Bronchial epithelial cell (primary cell): ENCODE results near the gene CUEDC1. TPM values are rescaled to one million over a fixed set of nuclear protein-coding genes. Genes with fewer than 3 reads are reported as not detected.

Experiments used
- DNase-seq: peaks from one replicate; pipeline ENCODE4 v3.0.0-alpha.2; 2010; ENCODE audit warnings: low read depth
- FAIRE-seq: peaks from 2 replicates; lab custom pipeline; 2011; peaks lifted over from hg19 to GRCh38; lab: Jason Lieb, UNC
- H3K27me3 ChIP-seq: 2 replicates; pipeline ENCODE4 v1.5.1; 2011; ENCODE audit warnings: low read length; ENCODE audit not compliant: control insufficient read depth, insufficient read depth
- H3K36me3 ChIP-seq: 2 replicates; pipeline ENCODE4 v1.5.1; 2011; ENCODE audit warnings: low read length; ENCODE audit not compliant: control insufficient read depth, insufficient read depth
- H3K4me3 ChIP-seq: 2 replicates; pipeline ENCODE4 v1.5.1; 2011; ENCODE audit warnings: mild to moderate bottlenecking, low read depth, low read length, control low read depth
- CTCF ChIP-seq: IDR thresholded peaks from 2 replicates; pipeline ENCODE4 v1.5.1; 2011; ENCODE audit warnings: mild to moderate bottlenecking, moderate library complexity, low read length, control low read depth, inconsistent platforms; ENCODE audit not compliant: insufficient read depth, severe bottlenecking
- total RNA-seq: library from RNA; depleted of rRNA; stranded (reverse); fragments of >200 nt; gene quantifications from 2 replicates; pipeline ENCODE4 v1.2.1, GENCODE V29; 2014

The CUEDC1 gene
- total RNA-seq, 1 donor from 2014 or later = 3.4 TPM

DNA sequence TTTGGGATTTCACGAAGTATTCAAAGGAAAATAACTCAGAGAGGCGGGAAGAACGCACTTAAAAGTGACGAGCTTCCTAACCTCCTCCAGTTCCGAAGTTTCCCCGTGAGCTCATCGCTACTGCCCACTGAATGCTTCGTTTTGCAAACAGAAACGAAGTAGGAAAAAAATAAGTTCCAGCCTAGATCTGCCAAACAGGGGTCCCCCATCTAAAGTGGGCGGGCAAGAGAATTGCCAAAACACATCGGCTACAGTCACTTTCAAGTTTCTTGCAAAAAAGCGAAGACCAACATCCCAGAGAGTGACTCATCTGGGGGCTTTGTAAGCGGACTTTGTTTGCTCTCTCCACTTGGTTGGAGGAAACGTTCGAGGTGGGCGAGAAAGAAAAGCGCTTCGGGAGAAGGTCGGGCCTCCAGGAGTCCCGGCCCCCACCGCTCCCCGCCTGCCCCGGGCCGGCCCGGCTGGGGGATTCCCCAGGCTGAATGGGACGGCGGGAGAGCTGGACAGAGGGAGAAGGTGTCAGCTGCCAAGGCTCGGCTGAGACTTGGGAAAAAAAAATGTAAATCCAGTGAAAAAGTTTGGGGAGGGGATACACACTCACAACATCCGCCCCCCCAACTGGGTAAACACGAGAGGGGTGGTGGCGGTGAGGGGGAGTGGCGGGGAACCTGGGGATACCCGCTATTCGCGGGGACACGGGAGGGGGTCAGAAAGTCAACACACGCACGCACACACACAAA is 31.8 kb upstream of the CUEDC1 start:
- TF ChIP-seq CTCF = no peak
- FAIRE-seq (no peak), DNase-seq (peak; percentile 59)
- Histone ChIP-seq H3K4me3 (peak overlapping the region; percentile 80), H3K27me3 (no peaks in the 10 kb centered on the region), H3K36me3 (peaks cover 3% of the 10 kb centered on the region)

GRCh38 chr17:57985675-57985974 is 30.4 kb upstream of the CUEDC1 start:
- Histone ChIP-seq H3K36me3 (peaks cover 3% of the 10 kb centered on the region), H3K27me3 (no peaks in the 10 kb centered on the region), H3K4me3 (no peak overlapping the region)
- no peak for TF ChIP-seq CTCF
- DNase-seq (peak; percentile 86), FAIRE-seq (no peak)

GRCh38 chr17:57984936-57985674 is 29.9 kb upstream of the CUEDC1 start:
- no peak for TF ChIP-seq CTCF
- FAIRE-seq = no peak
- H3K36me3 ChIP-seq = peaks cover 3% of the 10 kb centered on the region
- H3K27me3 ChIP-seq = no peaks in the 10 kb centered on the region
- DNase-seq = no peak
- no peak overlapping the region for H3K4me3 ChIP-seq

GRCh38 chr17:57984261-57984890 is 29.2 kb upstream of the CUEDC1 start:
- DNase-seq (no peak), FAIRE-seq (no peak)
- Histone ChIP-seq H3K36me3 (peaks cover 5% of the 10 kb centered on the region), H3K27me3 (no peaks in the 10 kb centered on the region), H3K4me3 (no peak overlapping the region)
- TF ChIP-seq CTCF = no peak

- no peak overlapping the region for H3K4me3 ChIP-seq
- DNase-seq (no peak), FAIRE-seq (no peak)
- H3K27me3 ChIP-seq = no peaks in the 10 kb centered on the region
- TF ChIP-seq CTCF = no peak
- peaks cover 8% of the 10 kb centered on the region for H3K36me3 ChIP-seq
Observed at GRCh38 chr17:57983446-57983845, 28.2 kb upstream of the CUEDC1 start.
